Mucosa of descending colon (tissue), 3 donors: Measurements from ENCODE around the gene LEFTY1. TPM values are rescaled to one million over a fixed set of nuclear protein-coding genes. Genes with fewer than 3 reads are reported as not detected.

Source experiments
- ATAC-seq: fragments of 200-7000 bp; cut with Tn5 transposase; one replicate; pipeline ENCODE4 v1.9.1; 2020; ENCODE audit warnings: mild to moderate bottlenecking, moderate library complexity
- DNase-seq, 3 donors: peaks; one replicate each; pipeline ENCODE4 v3.0.0-alpha.2; 2020
- H3K36me3 ChIP-seq: fragments of 200-600 bp; one replicate; pipeline ENCODE4 v1.8.0; 2021; ENCODE audit warnings: low read depth, mild to moderate bottlenecking
- H3K4me1 ChIP-seq: fragments of 200-600 bp; one replicate; pipeline ENCODE4 v1.8.0; 2021; ENCODE audit warnings: low read depth, mild to moderate bottlenecking
- H3K4me3 ChIP-seq: fragments of 200-600 bp; one replicate; pipeline ENCODE4 v1.8.0; 2021; ENCODE audit warnings: mild to moderate bottlenecking
- H3K9me3 ChIP-seq: fragments of 200-600 bp; one replicate; pipeline ENCODE4 v1.8.0; 2021; ENCODE audit warnings: mild to moderate bottlenecking
- intact Hi-C, 2 donors: fragments of 100-400 bp; cut with DNase I in 1 of 2; cut with micrococcal nuclease in 1 of 2; formaldehyde crosslinking; loops; one replicate each; pipeline versions ENCODE4 v1.11.0 to v1.11.1; 2022; cut with DNase I, micrococcal nuclease
- total RNA-seq, 3 donors: library from RNA; stranded (reverse); fragmentation: NEBNext Ultra II Directional in 2 of 3; extraction: Animal tissue kit (Norgen Biotek cat#: 25700) in 2 of 3; gene quantifications; one replicate each; pipeline versions ENCODE4 v1.2.1 to v1.2.4, GENCODE V29; 2021 to 2023
- TF ChIP-seq, protein P1 (sequence below): fragments of 200-600 bp; IDR thresholded peaks from one replicate; pipeline ENCODE4 v1.8.0; 2022; ENCODE audit warnings: antibody characterized with exemption, mild to moderate bottlenecking
- donor health status: DM: no; HTN: no; CAD: no; lungs with moderate emphysema.
- donor health status: DM: no; HTN: no; CAD: no.
- donor health status: DM: no; HTN: yes; CAD: no.

Gene LEFTY1
- total RNA-seq, 3 donors from 2014 or later: 27.3 to 199 (median 60.3) TPM

DNA sequence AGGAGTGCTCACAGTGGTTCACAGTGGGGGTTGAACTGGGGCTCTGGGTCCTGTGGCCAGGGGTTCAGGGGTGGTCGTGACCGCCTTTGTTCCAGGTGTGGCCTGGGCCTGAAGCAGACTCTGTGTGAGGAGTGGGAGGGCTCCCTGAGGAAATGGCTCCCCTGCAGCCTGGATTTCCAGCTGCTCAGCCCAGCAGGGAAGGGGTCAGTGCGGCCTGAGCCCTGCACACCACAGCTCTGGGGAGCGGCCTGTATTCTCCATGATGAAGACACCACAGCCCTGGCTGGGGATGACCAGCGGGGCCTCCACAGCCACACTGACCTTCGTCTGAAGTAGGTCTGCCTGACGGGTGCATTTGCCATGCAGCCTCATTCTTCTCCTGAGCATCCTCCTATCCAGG, 18.4 kb upstream of the LEFTY1 start:
- peaks cover 12% of the 10 kb centered on the region for H3K4me1 ChIP-seq
- intact Hi-C loops: no loop called here
- no peaks in the 10 kb centered on the region for H3K9me3 ChIP-seq
- H3K36me3 ChIP-seq: no peaks in the 10 kb centered on the region
- no peak for DNase-seq
- no peak overlapping the region for H3K4me3 ChIP-seq
- TF ChIP-seq, protein P1, sequence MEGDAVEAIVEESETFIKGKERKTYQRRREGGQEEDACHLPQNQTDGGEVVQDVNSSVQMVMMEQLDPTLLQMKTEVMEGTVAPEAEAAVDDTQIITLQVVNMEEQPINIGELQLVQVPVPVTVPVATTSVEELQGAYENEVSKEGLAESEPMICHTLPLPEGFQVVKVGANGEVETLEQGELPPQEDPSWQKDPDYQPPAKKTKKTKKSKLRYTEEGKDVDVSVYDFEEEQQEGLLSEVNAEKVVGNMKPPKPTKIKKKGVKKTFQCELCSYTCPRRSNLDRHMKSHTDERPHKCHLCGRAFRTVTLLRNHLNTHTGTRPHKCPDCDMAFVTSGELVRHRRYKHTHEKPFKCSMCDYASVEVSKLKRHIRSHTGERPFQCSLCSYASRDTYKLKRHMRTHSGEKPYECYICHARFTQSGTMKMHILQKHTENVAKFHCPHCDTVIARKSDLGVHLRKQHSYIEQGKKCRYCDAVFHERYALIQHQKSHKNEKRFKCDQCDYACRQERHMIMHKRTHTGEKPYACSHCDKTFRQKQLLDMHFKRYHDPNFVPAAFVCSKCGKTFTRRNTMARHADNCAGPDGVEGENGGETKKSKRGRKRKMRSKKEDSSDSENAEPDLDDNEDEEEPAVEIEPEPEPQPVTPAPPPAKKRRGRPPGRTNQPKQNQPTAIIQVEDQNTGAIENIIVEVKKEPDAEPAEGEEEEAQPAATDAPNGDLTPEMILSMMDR: no peak
- ATAC-seq: no peak

DNA sequence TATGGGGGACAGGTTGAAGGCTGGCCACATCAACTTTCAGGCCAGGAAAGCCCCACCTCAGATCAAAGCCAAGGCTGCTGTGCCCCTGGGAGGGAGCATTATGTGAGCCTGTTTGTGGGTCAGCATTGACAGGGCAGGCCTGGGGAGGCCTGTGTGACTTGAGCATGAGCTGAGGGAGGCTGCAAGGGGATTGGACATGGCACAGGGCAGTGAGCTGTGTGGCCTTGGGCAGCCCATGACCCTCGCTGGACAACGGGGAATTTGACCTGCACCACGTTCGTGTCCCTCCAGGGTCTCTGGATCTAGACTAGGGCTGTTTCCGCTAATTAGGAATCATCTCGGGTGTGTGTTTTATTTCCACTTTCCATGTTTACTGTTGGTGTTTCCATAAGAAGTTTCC, 17.5 kb upstream of the LEFTY1 start:
- ATAC-seq (no peak), DNase-seq (no peak)
- H3K9me3 ChIP-seq: no peaks in the 10 kb centered on the region
- peaks cover 12% of the 10 kb centered on the region for H3K4me1 ChIP-seq
- TF ChIP-seq, protein P1: no peak
- intact Hi-C loops: no loop called here
- H3K4me3 ChIP-seq: no peak overlapping the region
- no peaks in the 10 kb centered on the region for H3K36me3 ChIP-seq

DNA sequence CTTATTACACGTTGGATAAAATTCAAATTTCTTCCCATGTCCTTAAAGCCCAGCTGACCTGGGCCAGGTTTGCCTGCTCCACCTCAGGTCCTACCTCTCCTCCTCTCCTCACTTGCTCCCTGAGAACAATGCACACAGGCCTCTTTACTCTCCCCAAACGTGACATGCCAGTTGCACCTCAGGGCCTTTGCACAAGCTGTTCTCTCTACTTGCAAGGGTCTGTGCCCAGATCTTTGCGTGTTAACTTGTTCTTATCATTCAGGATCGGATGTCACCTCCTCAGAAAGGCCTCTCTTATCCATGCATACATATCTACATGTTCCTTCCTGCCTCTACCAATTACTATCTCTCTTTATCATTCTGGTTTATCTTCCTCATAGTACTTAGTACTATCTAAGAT, 14.7 kb upstream of the LEFTY1 start:
- no peaks in the 10 kb centered on the region for H3K36me3 ChIP-seq
- H3K4me3 ChIP-seq: no peak overlapping the region
- H3K9me3 ChIP-seq: no peaks in the 10 kb centered on the region
- intact Hi-C loops: no loop called here
- ATAC-seq (no peak), DNase-seq (no peak)
- TF ChIP-seq, protein P1: no peak
- no peaks in the 10 kb centered on the region for H3K4me1 ChIP-seq

DNA sequence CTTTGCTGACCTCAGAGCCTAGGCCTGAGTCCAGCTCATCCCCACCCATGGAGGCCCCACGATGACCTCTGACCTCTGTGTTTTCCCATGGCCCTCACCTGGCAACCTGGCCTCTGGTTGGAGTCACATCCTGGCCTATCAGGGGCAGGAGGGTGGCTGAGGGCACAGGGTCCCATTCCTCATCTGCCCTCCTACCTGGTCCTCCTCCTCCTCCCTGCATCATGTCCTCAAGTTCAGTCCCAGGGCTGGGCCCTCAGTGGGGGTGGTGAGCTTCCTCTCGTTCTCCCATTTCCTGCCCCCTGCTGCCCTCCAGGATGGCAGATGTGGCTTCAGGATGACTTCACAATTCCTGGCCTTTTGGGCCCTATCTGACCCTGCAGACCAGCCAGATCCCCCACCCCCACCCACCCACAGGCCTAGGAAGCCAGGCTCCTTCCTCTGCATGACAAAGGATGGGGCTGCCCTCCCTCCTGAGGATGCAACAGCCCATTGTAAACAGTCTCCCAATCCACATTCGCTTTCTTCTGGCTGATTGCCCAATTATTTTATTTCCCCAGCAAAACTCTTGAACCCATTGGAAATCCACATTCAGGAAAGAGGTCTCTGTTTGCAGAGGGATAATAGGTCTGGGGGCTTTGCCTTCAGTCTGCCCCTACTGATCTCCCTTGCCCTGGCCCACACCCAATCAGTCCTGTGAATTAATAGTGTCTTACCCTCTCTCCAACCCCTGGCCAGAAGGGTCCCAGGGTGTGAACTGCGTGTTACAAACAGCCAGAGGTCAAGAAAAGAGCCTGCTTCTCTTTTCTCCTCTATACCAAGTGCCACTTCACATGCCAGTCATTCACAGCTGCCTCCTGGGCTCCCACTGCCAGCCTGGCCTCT, 10.3 kb upstream of the LEFTY1 start:
- no peak for ATAC-seq
- DNase-seq: peak in 1 of 3 donors; percentile 43
- TF ChIP-seq, protein P1: no peak

DNA sequence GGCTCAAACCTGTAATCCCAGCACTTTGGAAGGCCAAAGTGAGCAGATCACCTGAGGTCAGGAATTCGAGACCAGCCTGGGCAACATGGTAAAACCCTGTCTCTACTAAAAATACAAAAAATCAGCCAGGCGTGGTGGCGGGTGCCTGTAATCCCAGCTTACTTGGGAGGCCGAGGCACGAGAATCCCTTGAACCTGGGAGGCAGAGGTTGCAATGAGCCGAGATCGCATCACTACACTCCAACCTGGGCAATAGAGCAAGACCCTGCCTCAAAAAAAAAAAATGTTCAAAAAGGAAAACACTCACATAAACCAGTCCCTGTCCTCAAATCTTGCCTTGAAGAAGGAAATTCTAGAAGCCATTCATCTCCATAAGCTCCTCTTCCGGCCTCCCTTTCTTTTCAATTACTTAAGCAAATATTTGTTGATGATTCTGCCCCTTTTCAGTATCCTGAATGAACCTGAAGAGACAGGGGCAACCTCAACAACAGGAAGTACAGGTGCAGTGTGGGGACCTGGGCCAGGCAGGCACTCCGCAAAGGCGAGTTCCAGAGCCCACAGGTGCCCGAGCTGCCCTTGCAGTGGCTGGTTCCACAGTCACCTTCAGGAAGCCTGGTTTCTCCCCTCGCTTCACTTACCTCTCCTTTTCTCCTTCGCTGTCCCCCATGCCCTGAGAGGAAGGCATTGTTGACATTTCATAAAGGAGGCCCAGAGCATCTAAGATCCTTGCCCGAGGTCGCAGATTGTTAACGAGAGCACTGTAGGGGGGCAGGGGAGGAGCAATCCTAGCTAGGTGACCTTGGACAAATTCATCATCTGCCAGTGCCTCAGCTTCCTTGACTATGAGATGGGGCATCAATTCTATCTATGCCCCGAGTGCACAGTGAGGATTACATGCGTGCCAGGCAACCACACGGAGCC, 8.9 kb upstream of the LEFTY1 start:
- peak in 2 of 3 donors; percentile 58 to 72 for DNase-seq
- TF ChIP-seq, protein P1: no peak
- H3K9me3 ChIP-seq: no peaks in the 10 kb centered on the region
- intact Hi-C loops: no loop called here
- H3K4me1 ChIP-seq: peaks cover 11% of the 10 kb centered on the region
- H3K36me3 ChIP-seq: no peaks in the 10 kb centered on the region
- no peak overlapping the region for H3K4me3 ChIP-seq
- peak; percentile 55 for ATAC-seq

More for the DNA sequence above, 10.3 kb upstream of the LEFTY1 start:
- H3K36me3 ChIP-seq: no peaks in the 10 kb centered on the region
- no peak overlapping the region for H3K4me3 ChIP-seq
- intact Hi-C loops: no loop called here
- no peaks in the 10 kb centered on the region for H3K9me3 ChIP-seq
- peaks cover 11% of the 10 kb centered on the region for H3K4me1 ChIP-seq
